Cardiac fibroblast (primary cell): ENCODE measurements around the gene HACD1.

Experiments
- DNase-seq, 2 donors: peaks; one replicate each; pipeline versions ENCODE4 v3.0.0 to v3.0.0-alpha.2; 2010; ENCODE audit warnings: low read depth in 2 of 2
- H3K4me3 ChIP-seq, 2 donors: replicated peaks in 1 of 2; 1 replicate in 1 of 2; 2 replicates in 1 of 2; pipeline ENCODE4 v1.5.1; 2011; ENCODE audit warnings: low read depth in 2 of 2, low read length in 2 of 2, mild to moderate bottlenecking in 2 of 2, moderate library complexity in 1 of 2
- TF ChIP-seq, protein P1 (sequence below): IDR thresholded peaks from one replicate; pipeline ENCODE4 v1.5.1; 2011; ENCODE audit warnings: low read depth, mild to moderate bottlenecking, low read length, inconsistent platforms

Gene HACD1

DNA sequence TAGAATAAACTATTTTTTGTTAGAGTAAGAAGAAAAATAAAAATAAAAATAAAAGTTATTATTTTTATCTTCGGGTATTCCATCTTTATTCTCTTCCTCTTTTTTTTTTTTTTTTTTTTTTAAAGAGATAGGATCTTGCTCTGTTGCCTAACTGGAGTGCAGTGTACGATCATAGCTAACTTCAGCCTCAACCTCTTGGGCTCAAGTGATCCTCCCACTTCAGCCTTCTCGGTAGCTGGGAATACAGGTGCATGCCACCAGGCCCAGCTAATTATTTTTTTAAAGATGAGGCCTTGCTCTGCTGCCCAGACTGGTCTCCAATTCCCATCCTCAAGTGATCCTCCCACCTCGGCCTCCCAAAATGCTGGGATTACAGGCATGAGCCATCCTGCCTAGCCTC, 42.2 kb upstream of the HACD1 start:
- DNase-seq = no peak
- TF ChIP-seq, protein P1, sequence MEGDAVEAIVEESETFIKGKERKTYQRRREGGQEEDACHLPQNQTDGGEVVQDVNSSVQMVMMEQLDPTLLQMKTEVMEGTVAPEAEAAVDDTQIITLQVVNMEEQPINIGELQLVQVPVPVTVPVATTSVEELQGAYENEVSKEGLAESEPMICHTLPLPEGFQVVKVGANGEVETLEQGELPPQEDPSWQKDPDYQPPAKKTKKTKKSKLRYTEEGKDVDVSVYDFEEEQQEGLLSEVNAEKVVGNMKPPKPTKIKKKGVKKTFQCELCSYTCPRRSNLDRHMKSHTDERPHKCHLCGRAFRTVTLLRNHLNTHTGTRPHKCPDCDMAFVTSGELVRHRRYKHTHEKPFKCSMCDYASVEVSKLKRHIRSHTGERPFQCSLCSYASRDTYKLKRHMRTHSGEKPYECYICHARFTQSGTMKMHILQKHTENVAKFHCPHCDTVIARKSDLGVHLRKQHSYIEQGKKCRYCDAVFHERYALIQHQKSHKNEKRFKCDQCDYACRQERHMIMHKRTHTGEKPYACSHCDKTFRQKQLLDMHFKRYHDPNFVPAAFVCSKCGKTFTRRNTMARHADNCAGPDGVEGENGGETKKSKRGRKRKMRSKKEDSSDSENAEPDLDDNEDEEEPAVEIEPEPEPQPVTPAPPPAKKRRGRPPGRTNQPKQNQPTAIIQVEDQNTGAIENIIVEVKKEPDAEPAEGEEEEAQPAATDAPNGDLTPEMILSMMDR = no peak
- no peak overlapping the region for H3K4me3 ChIP-seq

DNA sequence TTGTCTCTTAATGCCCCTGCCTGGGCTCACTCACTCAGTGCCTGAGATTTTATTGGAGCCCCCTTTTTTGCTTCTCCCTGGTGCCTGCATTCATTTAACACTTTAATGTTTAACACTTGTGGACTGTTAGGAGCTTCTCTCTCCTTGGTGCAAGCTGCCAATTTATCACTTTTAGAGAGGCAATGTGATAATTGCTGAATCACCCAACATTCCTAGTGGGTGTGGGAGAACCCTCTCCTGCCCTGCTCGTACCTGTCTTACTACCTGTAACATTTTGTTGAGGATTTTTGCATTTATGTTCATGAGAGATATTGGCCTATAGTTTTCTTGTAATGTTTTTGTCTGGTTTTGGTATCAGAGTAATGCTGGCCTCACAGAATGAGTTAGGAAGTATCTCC, 39.9 kb upstream of the HACD1 start:
- no peak for DNase-seq
- H3K4me3 ChIP-seq = no peak overlapping the region
- TF ChIP-seq, protein P1 = no peak

DNA sequence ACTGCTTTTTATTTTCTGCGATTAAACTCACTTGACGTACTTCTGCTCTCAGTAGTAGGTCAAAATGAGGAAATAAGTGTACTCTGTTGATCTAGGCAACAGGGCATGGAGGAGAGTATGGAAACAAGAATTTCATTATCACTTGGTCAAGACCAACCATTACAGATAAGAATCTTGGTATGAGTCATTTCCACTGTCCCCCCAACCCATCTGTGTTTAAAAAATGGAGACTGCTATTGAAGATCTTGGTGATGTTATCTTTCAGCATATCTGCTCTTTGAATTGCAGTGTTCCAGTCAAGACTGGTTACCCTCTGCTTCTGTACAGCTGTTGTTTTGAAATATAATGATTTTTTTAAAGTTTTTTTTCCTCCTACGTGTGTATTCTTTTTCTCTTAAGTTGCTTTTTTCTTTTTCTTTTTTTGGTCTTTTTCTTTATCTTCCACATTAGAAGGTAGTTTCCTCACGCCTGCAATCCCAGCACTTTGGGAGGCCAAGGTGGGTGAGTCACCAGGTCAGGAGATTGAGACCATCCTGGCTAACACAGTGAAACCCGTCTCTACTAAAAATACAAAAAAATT, 38.5 kb upstream of the HACD1 start:
- H3K4me3 ChIP-seq = no peak overlapping the region
- TF ChIP-seq, protein P1 = no peak
- peak in 1 of 2 donors; percentile 36 for DNase-seq

DNA sequence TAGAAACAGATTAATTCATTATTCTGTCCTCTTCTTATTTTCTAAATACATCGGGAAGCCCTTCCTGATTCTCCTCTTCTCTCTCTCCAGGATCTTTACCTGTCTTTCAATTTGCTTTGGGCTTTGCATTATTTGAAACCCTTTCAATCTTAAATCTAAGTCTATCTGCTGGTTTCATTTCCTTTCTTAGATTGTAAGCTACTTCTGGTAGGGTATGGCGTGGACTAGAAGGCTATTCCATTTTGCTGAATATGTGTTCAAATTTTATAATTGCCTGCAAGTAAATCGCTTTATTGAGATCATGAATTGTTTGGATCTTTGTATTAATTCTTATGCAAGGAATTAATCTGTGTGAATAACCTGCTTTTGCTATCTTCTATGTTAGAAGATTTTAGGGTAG, 37.8 kb upstream of the HACD1 start:
- TF ChIP-seq, protein P1 = no peak
- no peak overlapping the region for H3K4me3 ChIP-seq
- no peak for DNase-seq

DNA sequence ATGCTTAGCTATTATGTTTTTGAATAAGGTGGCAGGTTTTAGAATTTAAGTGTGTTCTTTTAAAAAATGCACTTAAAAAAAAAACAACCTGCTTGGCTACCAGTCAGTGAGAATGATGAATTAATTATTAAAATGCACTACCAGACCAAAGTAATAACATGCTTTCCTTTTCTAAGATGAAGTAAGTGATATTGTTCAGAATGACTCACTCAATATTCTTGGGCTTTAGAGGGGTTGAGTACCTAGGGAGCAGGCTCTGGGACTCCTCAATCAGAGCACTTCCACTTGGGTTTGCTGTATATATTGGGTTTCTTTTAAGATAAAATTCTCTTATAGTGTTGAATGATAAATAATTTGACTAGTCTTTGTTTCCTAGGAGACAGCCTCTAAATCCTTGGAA, 35.4 kb upstream of the HACD1 start:
- TF ChIP-seq, protein P1 = no peak
- peak in 1 of 2 donors; percentile 36 for DNase-seq
- no peak overlapping the region for H3K4me3 ChIP-seq

DNA sequence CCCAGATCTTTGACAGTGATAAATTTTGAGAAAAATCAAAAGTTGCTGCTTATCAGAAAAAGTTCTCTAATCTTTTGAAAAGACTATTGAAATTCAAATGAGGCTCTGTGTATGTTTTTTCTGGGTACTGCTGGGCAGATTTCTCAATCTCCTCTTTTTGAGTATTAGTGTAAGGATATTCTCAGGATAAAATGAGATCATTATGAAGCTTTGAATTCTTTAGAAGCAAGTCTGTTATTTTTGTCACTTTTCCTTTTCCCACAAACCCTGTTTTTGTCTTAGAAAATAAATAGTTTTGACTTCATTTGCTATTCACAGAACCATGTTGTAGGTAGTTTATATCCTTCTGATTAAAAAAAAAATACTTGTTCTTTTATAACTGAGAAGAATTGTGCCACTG, 34.7 kb upstream of the HACD1 start:
- DNase-seq = peak in 1 of 2 donors; percentile 33
- TF ChIP-seq, protein P1 = no peak
- H3K4me3 ChIP-seq = no peak overlapping the region

DNA sequence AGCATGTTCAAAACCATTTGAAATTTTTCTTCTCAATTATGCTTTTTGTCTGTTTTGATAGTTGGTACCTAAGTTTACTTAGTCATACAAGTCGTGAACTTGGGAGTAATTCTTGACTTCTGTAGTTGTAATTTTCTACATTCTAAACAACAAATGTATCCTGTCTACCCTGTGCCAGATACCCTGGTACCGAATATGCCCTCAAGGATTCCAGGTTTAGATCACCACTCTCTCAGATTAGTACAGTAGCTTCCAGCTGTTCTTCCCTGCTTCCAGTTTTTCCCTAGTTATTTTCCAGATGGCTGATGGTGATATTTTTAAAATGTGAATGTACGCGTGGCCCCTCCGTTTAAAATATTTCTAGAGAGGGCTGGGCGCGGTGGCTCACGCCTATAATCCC, 33.2 kb upstream of the HACD1 start:
- no peak for DNase-seq
- TF ChIP-seq, protein P1 = no peak
- H3K4me3 ChIP-seq = no peak overlapping the region
